ENCODE data around the gene SNRPD3.
"Not testable (repeated sequence)": the region's sequence is repeated elsewhere in the genome, so short reads cannot be mapped to it uniquely, and the experiment has no call there.

The SNRPD3 gene

DNA sequence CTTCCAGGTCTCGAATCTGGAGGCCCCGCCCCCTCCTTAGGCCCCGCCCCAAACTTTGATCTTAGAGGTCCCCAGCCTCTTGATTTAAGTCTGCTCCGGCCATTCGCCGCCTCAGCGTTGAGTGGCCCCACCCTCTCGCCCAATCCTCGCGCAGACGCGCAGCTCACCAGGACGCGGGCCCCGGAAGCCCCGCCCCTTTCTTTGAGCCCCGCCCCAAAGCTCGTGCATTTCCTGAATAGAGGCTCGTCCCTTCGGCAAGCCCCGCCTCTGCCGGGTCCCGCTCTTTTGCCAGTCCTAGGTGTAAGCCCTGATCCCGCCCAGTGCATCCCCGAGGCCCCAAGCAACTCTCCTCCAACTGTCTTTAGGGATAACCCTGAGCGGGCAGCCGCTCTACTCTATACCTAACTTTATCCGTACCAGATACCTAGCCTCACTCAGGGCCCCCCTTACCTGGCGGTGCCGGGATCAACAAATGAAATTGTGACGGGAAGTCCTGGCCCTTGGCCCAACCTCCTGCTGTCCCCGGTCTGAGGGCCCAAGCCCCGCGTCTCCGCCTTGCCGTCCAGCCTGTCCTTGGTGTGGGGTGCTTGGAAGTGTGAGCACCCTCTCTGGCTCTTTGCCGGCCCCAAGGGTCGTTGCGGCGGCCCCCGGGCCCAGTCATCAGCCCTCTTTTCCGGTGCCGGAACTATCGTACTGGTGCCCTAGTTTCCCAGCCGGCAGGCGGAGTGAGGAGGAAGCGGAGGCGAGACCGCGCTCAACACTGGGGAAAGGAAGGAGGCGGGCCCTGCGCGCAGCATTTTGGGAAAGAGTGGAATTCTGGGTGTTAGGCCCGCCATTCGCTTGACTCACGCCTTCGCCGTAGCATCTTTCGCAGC is at the start of gene SNRPD3:
Gene SNRPD3, plus strand, starts transcription at position 835 of the 875 bp plus-strand sequence. CDS start 1,676 bp downstream, outside the sequence.
- DNase-seq (ENCODE audit: low spot score), result peak; percentile 100

DNA sequence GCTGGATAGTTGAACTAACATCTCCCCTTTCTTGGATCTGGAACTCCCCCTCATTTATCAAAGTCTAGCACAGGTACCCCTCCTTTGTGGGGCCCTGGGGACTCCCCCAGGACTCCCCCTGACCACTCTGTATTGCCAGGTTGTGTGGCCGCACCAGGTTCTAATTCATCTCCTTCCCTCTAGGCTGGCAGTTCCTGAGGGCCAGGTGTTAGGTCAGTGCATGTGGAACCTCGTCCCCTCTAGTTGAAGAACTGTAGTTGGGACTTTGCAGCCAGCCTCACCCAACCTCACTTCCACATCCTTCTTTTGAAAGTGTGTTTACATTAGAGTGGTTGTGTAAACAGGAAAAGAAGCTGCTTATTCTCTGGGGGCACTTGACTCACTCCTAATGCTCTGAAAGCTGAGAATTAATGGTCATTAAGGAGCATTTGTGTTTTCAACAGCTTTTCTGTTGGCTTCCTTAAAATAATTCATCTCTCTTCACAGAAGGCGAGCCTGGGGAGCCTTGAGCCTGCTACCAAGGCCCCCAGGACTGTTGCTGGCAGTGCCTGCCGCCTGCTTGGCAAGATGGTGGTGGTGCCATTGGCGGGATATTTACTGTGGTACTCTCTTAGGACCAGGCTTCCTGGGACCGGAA is 48.9 kb upstream of the SNRPD3 start:
- DNase-seq (ENCODE audit: low spot score), result no peak

DNA sequence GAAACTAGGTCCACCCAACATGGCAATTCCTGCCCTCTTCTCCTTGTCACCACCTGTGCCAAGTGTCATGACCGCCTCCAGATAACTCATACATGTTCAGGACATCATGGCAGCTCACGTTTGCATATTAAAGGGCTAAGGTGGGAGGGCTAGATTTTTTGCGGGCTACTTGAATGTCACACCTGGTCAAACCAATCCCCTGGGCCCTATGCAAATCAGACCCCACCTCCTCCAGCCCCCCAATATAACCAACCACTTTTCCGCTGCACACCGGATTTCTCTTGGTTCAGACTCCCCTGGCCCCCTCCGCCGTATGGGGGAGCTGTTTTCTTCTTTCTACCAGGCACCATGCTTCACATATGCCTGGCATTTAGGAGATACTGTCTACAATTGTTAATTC is 48.1 kb upstream of the SNRPD3 start:
- DNase-seq (ENCODE audit: low spot score), result no peak

GRCh38 chr22:24510637-24511625 is 44.9 kb upstream of the SNRPD3 start:
- peak; percentile 42 for DNase-seq (ENCODE audit: low spot score)

DNA sequence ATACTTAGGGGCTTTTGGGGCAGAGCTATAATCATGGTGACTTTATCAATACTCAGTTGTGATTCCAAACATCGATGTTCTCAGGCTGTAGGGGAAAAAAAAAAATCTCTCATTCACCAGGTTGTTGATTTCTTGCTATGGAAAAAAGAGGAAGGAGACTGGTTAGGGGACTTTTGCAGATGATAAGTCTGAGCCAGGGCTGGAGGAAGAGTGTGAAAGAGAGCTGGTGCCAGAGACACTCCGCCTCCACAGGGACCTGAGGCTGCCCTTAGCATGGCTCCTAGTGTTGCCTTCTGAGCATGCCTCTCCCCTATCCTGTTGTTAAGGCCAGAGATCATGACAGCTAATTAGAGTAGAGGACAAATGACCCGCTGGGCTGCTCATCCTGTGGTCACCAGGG is 43.8 kb upstream of the SNRPD3 start:
- DNase-seq (ENCODE audit: low spot score), result no peak

GRCh38 chr22:24513378-24514240 is 42.2 kb upstream of the SNRPD3 start:
- DNase-seq (ENCODE audit: low spot score), result no peak

GRCh38 chr22:24514241-24515026 is 41.4 kb upstream of the SNRPD3 start:
- DNase-seq (ENCODE audit: low spot score), result no peak

DNA sequence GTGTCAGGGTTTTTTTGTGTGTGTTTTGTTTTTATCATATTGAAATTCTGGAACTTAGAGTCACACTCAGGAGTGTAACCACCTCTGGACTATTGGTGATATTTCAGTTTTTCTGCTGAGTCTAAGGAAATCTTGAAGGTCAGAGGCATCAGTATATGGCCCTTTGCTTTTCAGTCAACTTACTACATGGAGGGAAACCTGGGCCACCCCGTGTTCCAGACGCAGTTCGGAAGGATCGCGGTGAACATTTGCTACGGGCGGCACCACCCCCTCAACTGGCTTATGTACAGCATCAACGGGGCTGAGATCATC is 40.8 kb upstream of the SNRPD3 start:
- DNase-seq (ENCODE audit: low spot score), result no peak

DNA sequence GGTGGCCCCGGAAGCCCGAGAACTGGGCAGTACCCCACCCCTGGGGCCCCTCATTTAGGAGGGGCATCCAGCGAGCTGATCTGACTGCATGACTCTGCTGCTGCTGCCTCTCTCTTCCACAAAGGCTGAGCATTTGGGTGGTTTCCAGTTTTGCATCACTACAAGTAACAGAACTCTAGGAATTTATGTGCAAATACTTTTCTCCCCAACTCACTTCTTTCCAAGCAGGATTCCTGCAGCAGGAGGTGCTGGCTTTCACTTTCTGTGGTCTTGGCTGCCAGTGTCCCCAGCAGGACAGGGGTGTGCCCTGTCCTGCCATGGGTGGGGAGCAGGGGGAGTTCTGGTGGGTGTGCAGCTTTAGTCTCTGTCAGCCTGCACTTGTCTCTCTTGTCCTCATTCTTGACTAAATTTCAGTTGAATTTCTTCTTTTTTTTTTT is 39.5 kb upstream of the SNRPD3 start:
- DNase-seq (ENCODE audit: low spot score), result no peak

GRCh38 chr22:24517446-24517845 is 38.4 kb upstream of the SNRPD3 start:
- no peak for DNase-seq (ENCODE audit: low spot score)

DNA sequence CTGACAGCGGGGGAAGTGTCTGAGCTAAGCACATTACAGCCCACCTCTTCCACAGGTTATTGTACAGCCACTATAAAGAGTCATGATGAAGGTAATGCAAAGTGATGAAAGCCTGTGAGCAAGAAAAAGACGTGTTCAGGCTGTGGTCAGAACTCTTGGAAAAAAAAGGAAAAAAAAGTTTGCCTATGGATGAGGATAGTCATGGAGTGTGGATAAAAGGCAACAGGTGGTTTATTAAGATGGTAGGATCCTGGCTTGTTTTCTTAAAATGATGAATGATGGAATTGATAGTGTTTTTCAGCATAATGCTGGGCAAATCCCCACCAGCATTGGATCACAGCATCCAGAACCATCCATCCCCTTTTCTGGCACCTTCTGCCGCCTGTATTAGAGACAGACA is 37.6 kb upstream of the SNRPD3 start:
- no peak for DNase-seq (ENCODE audit: low spot score)

GRCh38 chr22:24518771-24519485 is 36.9 kb upstream of the SNRPD3 start:
- DNase-seq (ENCODE audit: low spot score), result no peak

DNA sequence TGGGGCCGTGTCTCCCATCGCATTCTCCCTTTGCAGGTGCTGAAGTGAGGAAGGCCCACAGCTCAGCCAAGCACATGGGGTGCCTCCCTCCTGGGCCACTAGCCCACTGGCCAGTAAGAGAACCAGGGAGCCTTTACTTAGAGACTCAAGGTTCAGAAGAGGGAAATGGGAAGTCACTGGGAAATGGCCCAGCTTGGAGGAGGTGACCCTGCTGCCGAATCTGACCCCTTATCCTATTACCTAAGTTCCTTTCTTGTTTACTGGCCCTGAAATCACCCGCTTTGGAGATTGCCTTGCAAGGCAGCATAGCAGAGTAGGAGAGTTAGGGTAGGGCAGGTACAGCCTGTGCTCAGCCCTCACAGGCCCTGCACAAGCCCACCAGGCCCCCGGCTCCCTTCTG is 36.3 kb upstream of the SNRPD3 start:
- DNase-seq (ENCODE audit: low spot score), result no peak

DNA sequence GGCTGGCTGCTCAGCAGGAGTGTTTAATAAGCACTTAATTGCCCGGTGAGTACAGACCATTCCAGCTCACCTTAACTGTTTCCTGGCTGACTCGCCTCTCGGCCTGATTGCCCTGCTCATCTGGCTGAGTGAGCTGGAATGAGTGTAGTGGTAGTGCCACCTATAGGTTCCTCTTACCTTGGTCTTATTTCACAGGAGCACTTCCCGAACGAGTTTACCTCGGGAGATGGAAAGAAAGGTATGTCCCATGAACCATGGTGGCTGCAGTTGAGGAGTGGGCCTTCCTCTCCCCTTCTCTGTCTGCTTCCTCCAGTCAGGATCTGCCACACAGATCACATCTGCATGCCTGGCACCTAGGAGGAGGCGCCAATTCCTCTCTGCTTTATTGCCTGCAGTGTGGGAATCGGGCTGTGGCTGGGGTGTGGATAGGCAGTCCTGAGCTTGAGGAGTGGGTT is 34.0 kb upstream of the SNRPD3 start:
- peak; percentile 26 for DNase-seq (ENCODE audit: low spot score)

GRCh38 chr22:24523873-24524272 is 31.9 kb upstream of the SNRPD3 start:
- DNase-seq (ENCODE audit: low spot score), result no peak

GRCh38 chr22:24525416-24526037 is 30.3 kb upstream of the SNRPD3 start:
- DNase-seq (ENCODE audit: low spot score), result peak; percentile 79

GRCh38 chr22:24526191-24526590 is 29.6 kb upstream of the SNRPD3 start:
- no peak for DNase-seq (ENCODE audit: low spot score)

DNA sequence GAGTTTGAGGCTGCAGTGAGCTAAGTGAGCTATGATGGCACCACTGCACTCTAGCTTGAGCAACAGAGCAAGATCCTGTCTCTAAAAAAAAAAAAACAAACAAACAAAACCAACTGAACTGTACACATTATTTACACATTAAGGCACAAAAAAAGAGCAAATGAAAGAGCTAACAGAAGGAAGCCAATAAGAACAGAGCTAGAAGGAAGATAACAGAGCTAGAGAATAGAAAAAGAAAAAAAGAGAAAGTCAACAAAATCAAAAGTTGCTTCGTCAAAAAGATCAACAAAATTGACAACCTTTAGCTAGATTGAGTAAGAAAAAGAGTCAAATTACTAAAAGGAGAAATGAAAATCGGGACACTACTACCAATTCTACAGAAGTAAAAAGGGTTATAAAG is 25.9 kb upstream of the SNRPD3 start:
- no peak for DNase-seq (ENCODE audit: low spot score)

- not testable (repeated sequence) for DNase-seq (ENCODE audit: low spot score)
Observed at GRCh38 chr22:24530968-24531367, 24.8 kb upstream of the SNRPD3 start.

Data from hematopoietic multipotent progenitor cell treated with erythropoietin and hydrocortisone succinate and interleukin-3 and kit ligand, for 15 days (in vitro differentiated cells).